HG02623 (cell line): ENCODE results near the gene GUCY1A1.

Experiments used
- ATAC-seq: cut with Tn5 transposase; IDR thresholded peaks from one replicate; pipeline ENCODE4 v1.9.1; 2021; ENCODE audit warnings: moderate library complexity; ENCODE audit not compliant: unreplicated experiment

GUCY1A1 gene

GRCh38 chr4:155772459-155773195 lies 106.0 kb downstream of the GUCY1A1 start:
- ATAC-seq, result no peak

GRCh38 chr4:155773196-155773800 lies 106.7 kb downstream of the GUCY1A1 start:
- ATAC-seq, result no peak

- ATAC-seq, result no peak
These were observed 107.4 kb downstream of the GUCY1A1 start for GRCh38 chr4:155774033-155774432.

GRCh38 chr4:155777971-155778735 lies 111.5 kb downstream of the GUCY1A1 start:
- ATAC-seq, result no peak

GRCh38 chr4:155780775-155781174 lies 114.1 kb downstream of the GUCY1A1 start:
- no peak for ATAC-seq

GRCh38 chr4:155781249-155781831 lies 114.7 kb downstream of the GUCY1A1 start:
- ATAC-seq, result no peak
